Activated CD8-positive, alpha-beta memory T cell treated with anti-CD3 and anti-CD28 coated beads, Interleukin-2, amount 50 U/mL, for 4 hours (primary cell): ENCODE measurements around the gene CSNK2A2.

Experiments
- DNase-seq: peaks from one replicate; pipeline ENCODE4 v3.0.0-alpha.2; 2020

CSNK2A2 gene

DNA sequence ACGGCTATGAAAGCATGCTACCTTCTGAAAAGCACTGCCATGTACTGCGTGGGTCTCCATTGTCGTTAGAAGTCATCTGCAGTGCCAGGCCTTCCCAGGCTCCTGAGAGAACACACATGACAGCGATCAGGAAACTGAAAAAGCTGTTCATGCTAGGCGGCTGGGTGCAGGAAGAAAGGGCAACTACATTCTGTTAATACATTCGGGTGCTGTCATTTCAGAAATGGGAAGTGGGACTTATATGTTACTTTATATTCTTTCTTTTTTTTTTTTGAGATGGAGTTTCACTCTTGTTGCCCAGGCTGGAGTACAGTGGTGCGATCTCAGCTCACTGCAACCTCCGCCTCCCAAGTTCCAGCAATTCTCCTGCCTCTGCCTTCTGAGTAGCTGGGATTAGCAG lies 88.6 kb downstream of the CSNK2A2 start:
- DNase-seq: no peak
